GM10266 (cell line): ENCODE measurements around the gene SIRT6.

Experiments used
- DNase-seq: peaks from one replicate; pipeline ENCODE4 v3.0.0; 2012; ENCODE audit errors: extremely low spot score
- TF ChIP-seq, protein P1 (sequence below): IDR thresholded peaks from 2 replicates; pipeline ENCODE4 v1.5.1; 2012; ENCODE audit warnings: mild to moderate bottlenecking, low read depth; ENCODE audit not compliant: control insufficient read depth, insufficient read depth; ENCODE audit errors: missing control alignments

The SIRT6 gene

DNA sequence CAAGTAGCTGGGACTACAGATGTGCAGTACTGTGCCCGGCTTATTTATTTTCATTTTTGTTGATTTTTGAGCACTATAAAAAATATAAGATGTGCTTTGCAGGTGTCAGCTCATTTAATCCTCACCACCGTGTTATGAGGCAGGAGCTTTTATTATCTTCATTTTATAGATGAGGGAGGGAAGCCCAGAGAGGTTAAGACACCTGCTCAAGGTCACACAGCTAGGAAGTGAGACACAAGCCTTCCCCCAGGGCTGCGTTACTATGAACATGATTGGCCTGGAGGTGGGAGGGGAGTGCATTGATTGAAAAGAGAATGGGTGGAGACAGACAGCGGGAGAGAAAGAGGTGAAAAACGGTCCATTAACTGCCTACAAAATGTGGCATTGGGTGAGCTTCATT, 7.3 kb upstream of the SIRT6 start:
- DNase-seq, result no peak
- TF ChIP-seq, protein P1, sequence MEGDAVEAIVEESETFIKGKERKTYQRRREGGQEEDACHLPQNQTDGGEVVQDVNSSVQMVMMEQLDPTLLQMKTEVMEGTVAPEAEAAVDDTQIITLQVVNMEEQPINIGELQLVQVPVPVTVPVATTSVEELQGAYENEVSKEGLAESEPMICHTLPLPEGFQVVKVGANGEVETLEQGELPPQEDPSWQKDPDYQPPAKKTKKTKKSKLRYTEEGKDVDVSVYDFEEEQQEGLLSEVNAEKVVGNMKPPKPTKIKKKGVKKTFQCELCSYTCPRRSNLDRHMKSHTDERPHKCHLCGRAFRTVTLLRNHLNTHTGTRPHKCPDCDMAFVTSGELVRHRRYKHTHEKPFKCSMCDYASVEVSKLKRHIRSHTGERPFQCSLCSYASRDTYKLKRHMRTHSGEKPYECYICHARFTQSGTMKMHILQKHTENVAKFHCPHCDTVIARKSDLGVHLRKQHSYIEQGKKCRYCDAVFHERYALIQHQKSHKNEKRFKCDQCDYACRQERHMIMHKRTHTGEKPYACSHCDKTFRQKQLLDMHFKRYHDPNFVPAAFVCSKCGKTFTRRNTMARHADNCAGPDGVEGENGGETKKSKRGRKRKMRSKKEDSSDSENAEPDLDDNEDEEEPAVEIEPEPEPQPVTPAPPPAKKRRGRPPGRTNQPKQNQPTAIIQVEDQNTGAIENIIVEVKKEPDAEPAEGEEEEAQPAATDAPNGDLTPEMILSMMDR, result no peak

DNA sequence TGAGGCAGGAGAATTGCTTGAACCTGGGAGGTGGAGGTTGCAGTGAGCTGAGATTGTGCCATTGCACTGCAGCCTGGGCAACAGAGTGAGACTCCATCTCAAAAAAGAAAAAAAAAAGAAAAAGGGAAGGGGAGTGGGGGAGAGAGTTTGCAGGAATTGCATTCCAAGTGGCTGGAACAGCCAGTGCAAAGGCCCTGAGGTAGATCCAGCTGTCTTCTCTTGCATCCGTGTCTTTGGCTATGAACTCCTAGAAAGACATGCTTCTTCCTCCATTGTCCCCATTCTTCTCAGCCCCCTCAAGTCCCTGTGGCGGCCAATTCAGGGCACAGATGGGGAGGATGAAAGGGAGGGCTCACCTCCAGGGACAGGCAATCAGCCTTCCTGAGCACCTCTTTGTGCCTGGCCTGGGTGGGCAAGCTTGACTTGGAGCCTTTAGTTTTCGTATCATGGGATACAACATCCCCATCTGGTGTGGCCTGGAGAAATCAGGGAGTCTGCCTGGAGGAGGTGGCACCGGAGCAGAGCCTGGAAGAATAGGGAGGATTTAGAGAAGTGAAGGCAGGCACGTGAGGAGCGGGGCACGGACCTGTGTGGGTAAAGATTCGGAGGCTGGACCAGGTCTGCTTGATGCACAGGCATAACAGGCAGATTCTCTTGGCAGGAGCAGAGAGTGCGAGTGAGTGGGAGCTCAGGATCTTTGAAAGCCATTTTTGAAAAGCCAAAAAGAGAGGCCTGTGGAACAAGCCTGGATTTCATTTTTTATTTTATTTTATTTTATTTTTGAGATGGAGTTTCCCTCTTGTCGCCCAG, 5.2 kb upstream of the SIRT6 start:
- no peak for DNase-seq
- TF ChIP-seq, protein P1, result no peak

DNA sequence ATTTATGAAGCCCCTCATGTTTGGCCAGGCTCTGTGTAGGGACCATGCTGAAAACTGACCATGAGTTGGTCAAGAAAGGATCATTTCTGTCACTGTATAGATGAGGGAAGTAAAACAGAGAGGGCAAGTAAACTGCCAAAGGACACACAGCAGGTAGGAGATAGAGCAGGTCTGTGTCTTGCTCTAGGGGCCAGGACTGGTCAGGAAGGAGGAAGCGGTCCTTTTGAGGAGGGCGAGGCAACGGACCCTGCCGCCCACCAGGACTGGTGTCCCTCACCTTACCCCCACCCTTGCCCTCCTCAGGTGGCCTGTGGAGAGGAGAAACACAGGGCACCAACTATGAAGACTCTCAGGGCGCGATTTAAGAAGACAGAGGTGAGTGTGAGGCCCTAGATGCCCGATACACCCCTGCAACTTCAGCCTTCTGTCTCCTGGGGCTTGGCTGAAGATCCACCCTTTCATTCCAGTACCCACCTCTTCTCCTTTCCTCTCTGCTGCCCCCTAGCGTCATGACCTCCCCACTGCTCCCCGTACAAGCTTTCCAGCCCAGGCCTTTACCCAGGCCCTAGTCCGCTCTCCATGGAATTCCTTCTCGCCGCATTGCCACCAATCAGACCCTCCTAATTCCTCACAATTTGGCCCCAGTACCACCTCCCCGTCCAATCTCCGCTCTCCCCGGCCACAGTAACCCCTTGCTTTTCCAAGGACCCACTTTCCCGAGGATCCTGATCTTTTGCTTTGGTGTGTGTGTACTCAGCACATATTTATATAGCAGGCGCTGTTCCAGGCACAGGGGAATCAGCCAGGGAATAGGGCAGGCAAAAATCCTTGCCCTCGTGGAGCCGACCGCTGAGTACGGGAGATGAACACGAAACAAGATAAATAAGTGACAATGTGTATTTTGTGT, 4.0 kb upstream of the SIRT6 start:
- peak; percentile 88 for DNase-seq

DNA sequence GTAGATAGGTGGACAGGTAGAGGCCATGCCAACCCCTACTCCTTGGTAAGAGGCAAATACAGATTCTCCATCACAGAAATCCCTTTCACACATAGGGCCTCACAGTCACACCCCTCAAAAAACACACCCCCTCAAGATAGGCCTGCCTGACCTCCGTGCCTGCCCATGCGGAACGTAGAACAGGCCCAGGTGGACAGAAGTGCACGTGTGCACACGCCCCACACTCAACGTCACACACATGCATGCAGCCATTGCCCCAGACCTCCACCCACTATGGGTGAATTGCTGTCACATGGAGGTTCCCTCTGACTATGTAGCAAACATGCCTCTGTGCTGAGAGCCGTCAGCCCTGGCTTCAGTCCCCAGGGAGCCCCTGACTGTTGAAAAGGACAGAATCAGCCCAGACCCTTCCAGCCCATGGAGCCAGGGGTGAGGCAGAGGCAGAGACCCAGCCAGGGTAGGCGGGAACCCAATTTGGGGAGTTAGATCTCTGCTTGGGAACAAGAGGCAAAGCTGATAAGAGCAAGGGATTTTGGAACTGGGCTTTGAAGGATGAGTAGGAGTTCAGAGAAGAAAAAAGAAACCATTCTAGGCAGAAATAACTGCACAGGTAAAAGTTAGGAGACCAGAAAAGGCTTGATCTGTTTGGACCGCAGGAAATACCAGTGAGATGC, 3.2 kb upstream of the SIRT6 start:
- TF ChIP-seq, protein P1, result no peak
- no peak for DNase-seq

More for the DNA sequence above, 4.0 kb upstream of the SIRT6 start:
- TF ChIP-seq, protein P1, result peak; percentile 84

DNA sequence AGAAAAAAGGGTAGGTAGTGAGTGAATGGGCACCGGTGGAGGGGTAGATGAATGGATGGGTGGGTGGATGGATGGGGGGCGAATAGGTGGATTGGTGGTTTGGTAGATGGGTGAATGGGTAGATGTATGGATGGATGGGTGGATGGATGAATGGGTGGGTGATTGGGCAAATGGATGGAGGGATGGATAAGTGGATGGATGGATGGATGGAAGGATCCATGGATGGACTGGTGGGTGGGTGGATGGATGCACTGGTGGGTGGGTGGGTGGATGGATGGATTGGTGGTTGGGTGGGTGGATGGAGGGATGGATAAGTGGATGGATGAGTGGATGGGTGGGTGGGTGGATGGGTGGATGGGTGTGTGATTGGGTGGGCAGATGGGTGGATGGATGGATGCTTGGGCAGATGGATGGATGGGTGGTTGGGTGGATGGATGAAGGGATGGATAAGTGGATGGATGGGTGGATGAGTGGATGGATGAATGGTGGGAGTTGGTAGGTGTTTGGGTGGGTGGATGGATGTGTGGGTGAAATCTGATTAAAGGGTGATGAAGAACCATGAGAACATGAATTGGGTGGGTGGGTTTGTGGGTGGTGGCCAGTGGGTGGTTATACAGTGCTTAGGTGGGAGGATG, 2.5 kb upstream of the SIRT6 start:
- TF ChIP-seq, protein P1, result no peak
- no peak for DNase-seq

DNA sequence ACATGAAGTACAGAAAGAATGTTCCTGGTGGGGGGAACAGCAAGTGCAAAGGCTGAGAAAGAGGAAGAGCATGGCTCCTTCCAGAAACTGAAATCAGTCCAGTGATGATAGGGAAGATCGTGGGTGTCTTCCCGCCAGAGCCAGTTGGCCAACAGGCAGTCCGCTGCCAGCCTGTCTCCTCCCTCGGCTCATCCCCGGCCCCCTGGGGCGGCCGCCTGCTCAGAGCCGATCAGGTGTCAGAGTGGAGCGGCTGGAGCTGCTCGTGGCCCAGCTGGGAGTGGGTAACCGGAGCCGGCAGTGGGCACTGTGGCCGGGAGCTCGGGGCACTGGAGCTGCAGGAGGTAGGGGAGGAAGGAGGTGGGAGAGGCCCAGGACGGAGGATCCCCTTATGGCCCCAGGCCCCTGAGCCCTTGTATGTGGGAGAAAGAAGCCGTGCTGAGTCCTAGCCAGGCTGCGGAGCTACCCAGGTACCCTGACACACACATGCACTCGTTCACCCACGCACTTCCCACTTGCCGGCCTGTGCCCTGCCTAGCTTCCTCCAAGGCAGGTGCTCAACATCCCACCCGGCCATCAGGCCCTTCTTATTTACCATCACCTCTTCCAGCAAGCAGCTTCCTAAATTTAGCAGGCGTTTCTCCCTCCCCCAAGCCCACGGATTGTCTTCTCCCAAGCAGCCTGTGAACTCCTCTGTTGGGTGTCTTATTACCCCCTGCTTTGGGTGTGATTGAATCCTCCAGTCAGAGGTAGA, 1.8 kb upstream of the SIRT6 start:
- TF ChIP-seq, protein P1, result no peak
- DNase-seq, result no peak
